Sigmoid colon (tissue), 7 donors: ENCODE measurements around the gene SLC31A1. TPM values are rescaled to one million over a fixed set of nuclear protein-coding genes. Genes with fewer than 3 reads are reported as not detected.

ENCODE experiments used
- DNase-seq: peaks from one replicate; pipeline ENCODE4 v3.0.0-alpha.2; 2019
- H3K27ac ChIP-seq, 4 donors: fragments of 200-600 bp; sonication (generic); one replicate each; pipeline ENCODE4 v1.5.1; 2016 to 2019; ENCODE audit warnings: mild to moderate bottlenecking in 1 of 4
- H3K27me3 ChIP-seq, 3 donors: fragments of 200-600 bp; sonication (generic); one replicate each; pipeline ENCODE4 v1.5.1; 2019; ENCODE audit warnings: mild to moderate bottlenecking in 1 of 3
- H3K36me3 ChIP-seq, 4 donors: fragments of 200-600 bp; sonication (generic); one replicate each; pipeline ENCODE4 v1.5.1; 2016 to 2019
- H3K4me1 ChIP-seq, 4 donors: fragments of 200-600 bp; sonication (generic); one replicate each; pipeline ENCODE4 v1.5.1; 2017 to 2019
- H3K4me3 ChIP-seq, 4 donors: fragments of 200-600 bp; sonication (generic); one replicate each; pipeline ENCODE4 v1.5.1; 2017 to 2019; ENCODE audit warnings: mild to moderate bottlenecking in 2 of 4, moderate library complexity in 1 of 4
- H3K9me3 ChIP-seq, 4 donors: fragments of 200-600 bp in 3 of 4; sonication (generic) in 3 of 4; one replicate each; pipeline versions ENCODE4 v1.5.1 to v1.6.1; 2013 to 2019
- CTCF ChIP-seq, 4 experiments: fragments of 450-650 bp in 3 of 4; fragments of 200-600 bp in 1 of 4; IDR thresholded peaks; one replicate each; pipeline ENCODE4 v1.5.1; 2016 to 2019; ENCODE audit warnings: antibody characterized with exemption in 4 of 4, mild to moderate bottlenecking in 3 of 4, moderate library complexity in 2 of 4
- EP300 ChIP-seq, 4 donors: sonication (generic); formaldehyde crosslinking; IDR thresholded peaks; one replicate each; pipeline ENCODE4 v1.6.1; 2017; ENCODE audit warnings: antibody characterized with exemption in 4 of 4
- POLR2A ChIP-seq, 2 donors: fragments of 450-650 bp; IDR thresholded peaks; one replicate each; pipeline ENCODE4 v1.6.1; 2016; ENCODE audit warnings: antibody characterized with exemption in 2 of 2, mild to moderate bottlenecking in 2 of 2, moderate library complexity in 2 of 2
- POLR2AphosphoS5 ChIP-seq, 4 donors: sonication (generic); formaldehyde crosslinking; IDR thresholded peaks; one replicate each; pipeline ENCODE4 v1.6.1; 2017; ENCODE audit warnings: antibody characterized with exemption in 4 of 4
- WGBS, 2 donors: extraction: QIAGEN DNeasy Blood & Tissue Kit; methylation state at CpG; one replicate each; pipeline ENCODE4 v1.1.7; 2013; 5-methylcytosine and 5-hydroxymethylcytosine counted together
- intact Hi-C: fragments of 100-400 bp; cut with DNase I; formaldehyde crosslinking; loops from one replicate; pipeline ENCODE4 v1.15.1; 2023
- polyA plus RNA-seq, 3 donors: library from polyadenylated mRNA; stranded (reverse); fragments of 200-250 nt; gene quantifications; one replicate each; pipeline ENCODE4 v1.2.3, GENCODE V29; 2013
- total RNA-seq, 4 donors: library from RNA; depleted of rRNA; stranded (reverse); fragments of >200 nt; gene quantifications; one replicate each; pipeline ENCODE4 v1.1.0, GENCODE V29; 2016
- donor health status: healthy with polysubstance abuse.
- donor health status: Bipolar disorder and iron deficiency.
- donor health status: healthy.

The SLC31A1 gene
- total and polyA plus RNA-seq, 7 donors: 4.2 to 28.0 (median 9.1) TPM

- H3K27me3 ChIP-seq: no peaks in the 10 kb centered on the region
- no peak for TF ChIP-seq POLR2A (IDR thresholded peaks at IDR 0.05)
- H3K4me3 ChIP-seq: no peak overlapping the region
- H3K9me3 ChIP-seq: no peaks in the 10 kb centered on the region
- intact Hi-C loops: no loop called here
- no peaks in the 10 kb centered on the region for H3K4me1 ChIP-seq
- DNase-seq: no peak
- H3K36me3 ChIP-seq: peaks cover 0 to 1% (median 0%) of the 10 kb centered on the region in 4 donors
- 85 to 90% methylated on average over 15 of the region's 15 CpGs for WGBS, 2 donors
- no peak overlapping the region for H3K27ac ChIP-seq
These were observed 77.8 kb downstream of the SLC31A1 start for GRCh38 chr9:113298924-113299770.

- Histone ChIP-seq H3K4me3 (no peak overlapping the region), H3K36me3 (no peaks in the 10 kb centered on the region), H3K4me1 (no peaks in the 10 kb centered on the region), H3K27me3 (no peaks in the 10 kb centered on the region), H3K9me3 (no peaks in the 10 kb centered on the region), H3K27ac (no peak overlapping the region)
- TF ChIP-seq CTCF (IDR thresholded peaks at IDR 0.05) (no peak), POLR2A (IDR thresholded peaks at IDR 0.05) (no peak), EP300 (IDR thresholded peaks at IDR 0.05) (no peak), POLR2AphosphoS5 (IDR thresholded peaks at IDR 0.05) (no peak)
- DNase-seq: no peak
- WGBS, 2 donors: 24 to 39% methylated on average over 8 of the region's 8 CpGs
- intact Hi-C loops: no loop called here
These were observed 78.5 kb downstream of the SLC31A1 start for GRCh38 chr9:113299800-113300292.

DNA sequence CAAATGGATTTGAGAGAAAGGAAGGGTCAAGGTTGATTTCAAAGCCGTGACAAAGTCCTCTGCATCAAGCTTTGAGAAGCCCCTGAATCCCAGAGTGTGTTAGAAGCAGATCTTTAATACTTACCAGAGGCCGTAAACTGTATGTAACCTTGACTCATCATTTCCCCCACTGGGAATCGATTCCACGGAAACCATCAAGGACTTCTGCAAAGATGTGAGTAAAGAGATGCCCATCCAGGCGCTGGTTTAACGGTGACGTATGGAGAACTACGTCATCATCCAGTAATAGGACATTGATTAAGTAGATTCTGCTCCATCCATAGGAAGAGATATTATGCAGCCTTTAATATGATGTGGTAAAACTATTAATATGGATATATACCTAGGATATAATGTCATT, 80.2 kb downstream of the SLC31A1 start:
- H3K4me3 ChIP-seq: no peak overlapping the region
- no peaks in the 10 kb centered on the region for H3K27me3 ChIP-seq
- intact Hi-C loops: no loop called here
- H3K36me3 ChIP-seq: no peaks in the 10 kb centered on the region
- TF ChIP-seq POLR2AphosphoS5 (IDR thresholded peaks at IDR 0.05): no peak
- no peak for TF ChIP-seq EP300 (IDR thresholded peaks at IDR 0.05)
- no peak for TF ChIP-seq CTCF (IDR thresholded peaks at IDR 0.05)
- no peak for TF ChIP-seq POLR2A (IDR thresholded peaks at IDR 0.05)
- no peak overlapping the region for H3K27ac ChIP-seq
- 91 to 94% methylated on average over 8 of the region's 8 CpGs for WGBS, 2 donors
- no peak for DNase-seq
- H3K4me1 ChIP-seq: no peaks in the 10 kb centered on the region
- H3K9me3 ChIP-seq: no peaks in the 10 kb centered on the region

DNA sequence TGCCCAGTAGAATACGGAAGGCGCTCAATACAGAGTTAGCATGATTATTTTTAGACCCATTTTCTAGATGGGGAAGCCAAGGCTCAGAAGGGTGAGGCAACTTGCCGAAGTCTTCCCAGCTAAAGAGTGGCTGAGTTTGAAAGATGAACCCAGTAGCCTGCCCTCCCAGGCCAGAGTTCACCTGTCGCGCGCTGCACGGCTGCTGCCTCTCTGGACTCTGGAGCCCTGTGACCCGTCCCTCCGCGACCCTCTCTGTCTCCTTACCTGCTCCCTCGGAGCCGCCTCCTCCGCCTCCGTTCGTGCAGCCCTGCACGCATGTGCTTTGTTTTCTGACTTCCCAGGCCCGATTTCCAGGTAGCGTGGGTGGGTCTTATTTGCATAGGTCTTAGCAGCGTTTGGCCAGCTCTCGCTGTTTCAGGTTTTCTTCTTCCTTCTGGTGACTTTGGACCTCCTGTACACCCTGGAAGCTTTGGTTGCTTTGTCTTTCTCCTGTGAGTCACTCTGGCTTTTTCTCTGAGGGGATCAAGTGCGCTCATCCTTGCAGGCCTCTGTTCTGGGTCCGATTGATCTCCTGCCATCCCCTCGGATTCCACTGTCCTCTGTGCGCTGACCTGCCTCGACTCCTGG, 81.6 kb downstream of the SLC31A1 start, which contains the start of gene RNF183:
TSS of gene RNF183 (minus strand) at position 585 of the 627 bp plus-strand sequence. CDS start 5,192 bp downstream, outside the sequence.
- H3K4me1 ChIP-seq: no peaks in the 10 kb centered on the region
- no peaks in the 10 kb centered on the region for H3K36me3 ChIP-seq
- intact Hi-C loops: no loop called here
- H3K27ac ChIP-seq: no peak within 1 kb of the TSS
- DNase-seq: no peak
- whole genome bisulfite sequencing, 2 donors: 41 to 75% methylated on average over 25 of the region's 25 CpGs
- TF ChIP-seq POLR2A (IDR thresholded peaks at IDR 0.05) (no peak), POLR2AphosphoS5 (IDR thresholded peaks at IDR 0.05) (no peak), CTCF (IDR thresholded peaks at IDR 0.05) (no peak), EP300 (IDR thresholded peaks at IDR 0.05) (no peak)
- no peaks in the 10 kb centered on the region for H3K9me3 ChIP-seq
- H3K27me3 ChIP-seq: no peaks in the 10 kb centered on the region
- H3K4me3 ChIP-seq: no peak within 1 kb of the TSS

DNA sequence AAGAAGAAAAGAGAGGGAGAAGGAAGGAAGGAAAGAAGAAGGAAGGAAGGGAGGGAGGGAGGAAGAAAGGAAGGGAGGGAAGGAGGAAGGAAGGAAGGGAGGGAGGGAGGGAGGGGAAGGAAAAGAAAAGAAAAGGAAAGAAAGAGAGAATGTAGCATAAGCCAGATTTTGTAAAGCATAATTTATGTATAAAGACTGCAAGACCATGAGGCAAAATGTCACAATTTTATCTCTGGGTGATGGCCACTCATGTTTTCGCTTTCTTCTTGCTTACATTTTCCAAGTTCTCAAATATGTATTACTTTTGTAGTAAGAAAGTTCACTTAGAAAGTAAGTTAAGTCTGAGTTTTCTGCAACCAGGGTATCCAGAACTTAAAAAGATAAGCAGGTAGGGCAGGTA, 85.2 kb downstream of the SLC31A1 start:
- DNase-seq: no peak
- 93 to 94% methylated on average over 1 of the region's 1 CpG for WGBS, 2 donors
- intact Hi-C loops: no loop called here
- TF ChIP-seq EP300 (IDR thresholded peaks at IDR 0.05) (no peak), POLR2AphosphoS5 (IDR thresholded peaks at IDR 0.05) (no peak), CTCF (IDR thresholded peaks at IDR 0.05) (no peak), POLR2A (IDR thresholded peaks at IDR 0.05) (no peak)
- no peaks in the 10 kb centered on the region for H3K27me3 ChIP-seq
- H3K36me3 ChIP-seq: no peaks in the 10 kb centered on the region
- no peak overlapping the region for H3K4me3 ChIP-seq
- no peaks in the 10 kb centered on the region for H3K9me3 ChIP-seq
- H3K27ac ChIP-seq: no peak overlapping the region
- H3K4me1 ChIP-seq: peaks cover 0 to 6% (median 2%) of the 10 kb centered on the region in 4 donors
